Keratinocyte (primary cell): ENCODE data around the gene MAGI1. TPM values are rescaled to one million over a fixed set of nuclear protein-coding genes. Genes with fewer than 3 reads are reported as not detected.

Experiments used
- DNase-seq: peaks from one replicate; pipeline ENCODE4 v3.0.0-alpha.2; 2011; ENCODE audit warnings: low read depth, missing footprints, low spot score
- FAIRE-seq: peaks from 2 replicates; lab custom pipeline; 2011; peaks lifted over from hg19 to GRCh38; lab: Jason Lieb, UNC
- H2AFZ ChIP-seq: 2 replicates; pipeline ENCODE4 v1.6.0; 2012; ENCODE audit warnings: low read length, control low read depth, inconsistent platforms; ENCODE audit not compliant: control insufficient read depth
- H3K27ac ChIP-seq: 2 replicates; pipeline ENCODE4 v1.5.1; 2011; ENCODE audit warnings: low read length; ENCODE audit not compliant: control insufficient read depth, insufficient read depth
- H3K27me3 ChIP-seq: 3 replicates; pipeline ENCODE4 v1.6.0; 2011; ENCODE audit warnings: low read length; ENCODE audit not compliant: control insufficient read depth, insufficient read depth; ENCODE audit errors: extremely low read depth
- H3K36me3 ChIP-seq, 2 experiments: 2 replicates in 1 of 2; 3 replicates in 1 of 2; pipeline ENCODE4 v1.5.1; 2011; ENCODE audit warnings: low read length in 2 of 2, mild to moderate bottlenecking in 1 of 2; ENCODE audit not compliant: control insufficient read depth in 2 of 2, insufficient read depth in 2 of 2; ENCODE audit errors: extremely low read depth in 1 of 2
- H3K4me1 ChIP-seq: 3 replicates; pipeline ENCODE4 v1.5.1; 2011; ENCODE audit warnings: low read length; ENCODE audit not compliant: control insufficient read depth, insufficient read depth; ENCODE audit errors: extremely low read depth
- H3K4me2 ChIP-seq: 3 replicates; pipeline ENCODE4 v1.6.0; 2011; ENCODE audit warnings: low read depth, low read length; ENCODE audit not compliant: control insufficient read depth, insufficient read depth; ENCODE audit errors: extremely low read depth
- H3K4me3 ChIP-seq, 3 experiments: fragments of 200-600 bp in 1 of 3; sonication (generic) in 1 of 3; 2 replicates in 2 of 3; 3 replicates in 1 of 3; pipeline ENCODE4 v1.5.1; 2011 to 2016; ENCODE audit warnings: low read length in 3 of 3, mild to moderate bottlenecking in 3 of 3, control low read depth in 2 of 3, inconsistent platforms in 1 of 3, low read depth in 1 of 3, mixed read lengths in 1 of 3, mixed run types in 1 of 3, moderate library complexity in 1 of 3; ENCODE audit not compliant: control insufficient read depth in 2 of 3, insufficient read depth in 2 of 3; ENCODE audit errors: extremely low read depth in 1 of 3
- H3K79me2 ChIP-seq: 2 replicates; pipeline ENCODE4 v1.6.0; 2012; ENCODE audit warnings: low read length; ENCODE audit not compliant: control insufficient read depth, insufficient read depth
- H3K9ac ChIP-seq: 3 replicates; pipeline ENCODE4 v1.6.0; 2011; ENCODE audit warnings: low read length; ENCODE audit not compliant: control insufficient read depth, insufficient read depth; ENCODE audit errors: extremely low read depth
- H3K9me1 ChIP-seq: 3 replicates; pipeline ENCODE4 v1.6.0; 2011; ENCODE audit warnings: low read length; ENCODE audit not compliant: control insufficient read depth, insufficient read depth; ENCODE audit errors: extremely low read depth
- H3K9me3 ChIP-seq: 2 replicates; pipeline ENCODE4 v1.5.1; 2012; ENCODE audit warnings: low read depth, low read length; ENCODE audit not compliant: control insufficient read depth
- H4K20me1 ChIP-seq: 3 replicates; pipeline ENCODE4 v1.6.0; 2011; ENCODE audit warnings: low read length; ENCODE audit not compliant: control insufficient read depth, insufficient read depth; ENCODE audit errors: extremely low read depth
- EZH2 ChIP-seq: IDR thresholded peaks from one replicate; pipeline ENCODE4 v1.6.1; 2012; ENCODE audit warnings: inconsistent platforms, mild to moderate bottlenecking, low read length, moderate library complexity
- dilution Hi-C: fragments of 300-500 bp; cut with MboI; formaldehyde crosslinking; loops from one replicate; pipeline ENCODE4 v1.7.0; 2020; ENCODE audit warnings: low sequenced_read_pairs; ENCODE audit not compliant: extremely low pct_ligation_motif_present
- polyA plus RNA-seq, 5 experiments: library from polyadenylated mRNA; depleted of rRNA in 3 of 5; stranded (reverse) in 3 of 5; stranded (forward) in 1 of 5; unstranded in 1 of 5; fragments of >200 nt; gene quantifications; 1 replicate in 1 of 5; 2 replicates in 3 of 5; 3 replicates in 1 of 5; pipeline versions ENCODE4 v1.2.1 to v1.2.3, GENCODE V29; 2011 to 2012; ENCODE audit warnings: missing spikeins in 2 of 5, low read depth in 1 of 5, low replicate concordance in 1 of 5
- TF ChIP-seq, protein P1 (sequence below), 3 experiments: IDR thresholded peaks in 1 of 3; conservative IDR thresholded peaks in 1 of 3; optimal IDR thresholded peaks in 1 of 3; 2 replicates in 2 of 3; 3 replicates in 1 of 3; pipeline versions ENCODE3 to v1.5.1; 2011; ENCODE audit warnings: low read length in 3 of 3, mild to moderate bottlenecking in 3 of 3, moderate library complexity in 2 of 3, control low read depth in 1 of 3, inconsistent platforms in 1 of 3; ENCODE audit not compliant: insufficient read depth in 2 of 3; ENCODE audit errors: extremely low read depth in 1 of 3

Gene MAGI1
- polyA plus RNA-seq, 1 donor (not counting 4 experiments of a cell fraction or from before 2014, with no cell fraction given) = 10.9 TPM

DNA sequence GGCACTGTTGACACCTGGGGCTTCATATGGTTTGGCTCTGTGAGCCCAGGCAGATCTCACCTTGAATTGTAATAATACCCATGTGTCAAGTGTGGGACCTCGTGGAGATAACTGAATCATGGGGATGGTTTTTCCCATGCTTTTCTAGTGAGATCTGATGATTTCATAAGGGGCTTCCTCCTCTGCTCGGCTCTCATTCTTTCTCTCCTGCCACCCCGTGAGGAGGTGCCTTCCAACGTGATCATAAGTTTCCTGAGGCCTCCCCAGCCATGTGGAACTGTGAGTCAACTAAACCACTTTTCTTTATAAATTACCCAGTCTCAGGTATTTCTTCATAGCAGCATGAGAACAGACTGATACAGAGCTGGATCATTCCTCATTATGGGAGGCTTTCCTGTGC is 695.0 kb downstream of the MAGI1 start:
- Histone ChIP-seq H4K20me1 (no peaks in the 10 kb centered on the region), H3K9me3 (no peaks in the 10 kb centered on the region), H3K79me2 (no peaks in the 10 kb centered on the region), H2AFZ (no peak overlapping the region), H3K27ac (no peak overlapping the region), H3K36me3 (no peaks in the 10 kb centered on the region), H3K27me3 (no peaks in the 10 kb centered on the region), H3K9me1 (no peaks in the 10 kb centered on the region), H3K4me3 (no peak overlapping the region), H3K4me1 (no peaks in the 10 kb centered on the region), H3K4me2 (no peak overlapping the region), H3K9ac (no peak overlapping the region)
- DNase-seq (no peak), FAIRE-seq (no peak)
- TF ChIP-seq, protein P1, sequence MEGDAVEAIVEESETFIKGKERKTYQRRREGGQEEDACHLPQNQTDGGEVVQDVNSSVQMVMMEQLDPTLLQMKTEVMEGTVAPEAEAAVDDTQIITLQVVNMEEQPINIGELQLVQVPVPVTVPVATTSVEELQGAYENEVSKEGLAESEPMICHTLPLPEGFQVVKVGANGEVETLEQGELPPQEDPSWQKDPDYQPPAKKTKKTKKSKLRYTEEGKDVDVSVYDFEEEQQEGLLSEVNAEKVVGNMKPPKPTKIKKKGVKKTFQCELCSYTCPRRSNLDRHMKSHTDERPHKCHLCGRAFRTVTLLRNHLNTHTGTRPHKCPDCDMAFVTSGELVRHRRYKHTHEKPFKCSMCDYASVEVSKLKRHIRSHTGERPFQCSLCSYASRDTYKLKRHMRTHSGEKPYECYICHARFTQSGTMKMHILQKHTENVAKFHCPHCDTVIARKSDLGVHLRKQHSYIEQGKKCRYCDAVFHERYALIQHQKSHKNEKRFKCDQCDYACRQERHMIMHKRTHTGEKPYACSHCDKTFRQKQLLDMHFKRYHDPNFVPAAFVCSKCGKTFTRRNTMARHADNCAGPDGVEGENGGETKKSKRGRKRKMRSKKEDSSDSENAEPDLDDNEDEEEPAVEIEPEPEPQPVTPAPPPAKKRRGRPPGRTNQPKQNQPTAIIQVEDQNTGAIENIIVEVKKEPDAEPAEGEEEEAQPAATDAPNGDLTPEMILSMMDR (optimal IDR thresholded peaks at IDR 0.05 in 1 of 3, IDR thresholded peaks at IDR 0.05 in 1 of 3, conservative IDR thresholded peaks at IDR 0.05 in 1 of 3; ENCODE audit: extremely low read depth in 1 of 3, insufficient read depth in 2 of 3, low read length in 3 of 3) = no peak
- TF ChIP-seq EZH2 = no peak
- dilution Hi-C loops = no loop called here

DNA sequence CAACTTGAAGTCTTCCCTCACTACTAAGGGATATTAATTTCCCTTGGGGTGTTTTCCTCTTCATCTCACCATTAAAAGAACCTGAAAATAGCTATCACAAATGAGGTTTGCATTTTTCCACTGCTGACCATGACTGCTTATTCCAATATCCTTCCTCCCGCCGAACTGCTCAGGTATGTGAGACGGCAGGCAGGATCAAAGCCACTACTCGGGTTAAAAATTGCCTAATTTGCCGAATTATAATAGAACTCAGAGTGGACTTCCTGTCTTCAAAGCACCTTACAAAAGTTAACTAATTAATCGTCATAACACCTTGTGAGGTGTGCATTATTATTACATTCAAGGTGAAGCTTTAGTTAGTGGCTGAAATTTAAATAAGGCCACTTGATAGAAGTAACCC is 695.7 kb downstream of the MAGI1 start:
- no peaks in the 10 kb centered on the region for H3K9me1 ChIP-seq
- H3K4me2 ChIP-seq = no peak overlapping the region
- no peaks in the 10 kb centered on the region for H3K27me3 ChIP-seq
- FAIRE-seq (no peak), DNase-seq (no peak)
- H3K9me3 ChIP-seq = no peaks in the 10 kb centered on the region
- no peak overlapping the region for H3K9ac ChIP-seq
- H3K4me1 ChIP-seq = no peaks in the 10 kb centered on the region
- no peaks in the 10 kb centered on the region for H3K36me3 ChIP-seq
- H3K4me3 ChIP-seq = no peak overlapping the region
- dilution Hi-C loops = no loop called here
- H2AFZ ChIP-seq = no peak overlapping the region
- no peak overlapping the region for H3K27ac ChIP-seq
- H4K20me1 ChIP-seq = no peaks in the 10 kb centered on the region
- TF ChIP-seq, protein P1 (optimal IDR thresholded peaks at IDR 0.05 in 1 of 3, IDR thresholded peaks at IDR 0.05 in 1 of 3, conservative IDR thresholded peaks at IDR 0.05 in 1 of 3; ENCODE audit: extremely low read depth in 1 of 3, insufficient read depth in 2 of 3, low read length in 3 of 3) = no peak
- TF ChIP-seq EZH2 = no peak
- no peaks in the 10 kb centered on the region for H3K79me2 ChIP-seq
